ENCODE measurements around the gene TTC19. TPM values are rescaled to one million over a fixed set of nuclear protein-coding genes. Genes with fewer than 3 reads are reported as not detected.
"Not testable (repeated sequence)": the region's sequence is repeated elsewhere in the genome, so short reads cannot be mapped to it uniquely, and the experiment has no call there.

Gene TTC19
- total and polyA plus RNA-seq, 8 donors: 12.6 to 1,106 (median 54.0) TPM

GRCh38 chr17:16046966-16047365 lies 47.3 kb downstream of the TTC19 start:
- peaks cover 67 to 98% (median 91%) of the 10 kb centered on the region in 4 donors for H3K36me3 ChIP-seq
- 91 to 97% (median 97%) methylated on average over 3 of the region's 3 CpGs for WGBS, 5 donors
- H3K4me1 ChIP-seq: peaks cover 0 to 6% (median 0%) of the 10 kb centered on the region in 4 donors
- H3K27me3 ChIP-seq: no peaks in the 10 kb centered on the region
- no peak overlapping the region for H3K27ac ChIP-seq
- TF ChIP-seq EP300 (IDR thresholded peaks at IDR 0.05) (no peak), POLR2AphosphoS5 (IDR thresholded peaks at IDR 0.05) (no peak), POLR2A (IDR thresholded peaks at IDR 0.05) (no peak)
- TF ChIP-seq, protein P1, sequence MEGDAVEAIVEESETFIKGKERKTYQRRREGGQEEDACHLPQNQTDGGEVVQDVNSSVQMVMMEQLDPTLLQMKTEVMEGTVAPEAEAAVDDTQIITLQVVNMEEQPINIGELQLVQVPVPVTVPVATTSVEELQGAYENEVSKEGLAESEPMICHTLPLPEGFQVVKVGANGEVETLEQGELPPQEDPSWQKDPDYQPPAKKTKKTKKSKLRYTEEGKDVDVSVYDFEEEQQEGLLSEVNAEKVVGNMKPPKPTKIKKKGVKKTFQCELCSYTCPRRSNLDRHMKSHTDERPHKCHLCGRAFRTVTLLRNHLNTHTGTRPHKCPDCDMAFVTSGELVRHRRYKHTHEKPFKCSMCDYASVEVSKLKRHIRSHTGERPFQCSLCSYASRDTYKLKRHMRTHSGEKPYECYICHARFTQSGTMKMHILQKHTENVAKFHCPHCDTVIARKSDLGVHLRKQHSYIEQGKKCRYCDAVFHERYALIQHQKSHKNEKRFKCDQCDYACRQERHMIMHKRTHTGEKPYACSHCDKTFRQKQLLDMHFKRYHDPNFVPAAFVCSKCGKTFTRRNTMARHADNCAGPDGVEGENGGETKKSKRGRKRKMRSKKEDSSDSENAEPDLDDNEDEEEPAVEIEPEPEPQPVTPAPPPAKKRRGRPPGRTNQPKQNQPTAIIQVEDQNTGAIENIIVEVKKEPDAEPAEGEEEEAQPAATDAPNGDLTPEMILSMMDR (IDR thresholded peaks at IDR 0.05): no peak
- DNase-seq: no peak
- no peak overlapping the region for H3K4me3 ChIP-seq
- no peaks in the 10 kb centered on the region for H3K9me3 ChIP-seq
- intact Hi-C loops (cut with DNase I; ENCODE audit: low total_unique reads): no loop called here

DNA sequence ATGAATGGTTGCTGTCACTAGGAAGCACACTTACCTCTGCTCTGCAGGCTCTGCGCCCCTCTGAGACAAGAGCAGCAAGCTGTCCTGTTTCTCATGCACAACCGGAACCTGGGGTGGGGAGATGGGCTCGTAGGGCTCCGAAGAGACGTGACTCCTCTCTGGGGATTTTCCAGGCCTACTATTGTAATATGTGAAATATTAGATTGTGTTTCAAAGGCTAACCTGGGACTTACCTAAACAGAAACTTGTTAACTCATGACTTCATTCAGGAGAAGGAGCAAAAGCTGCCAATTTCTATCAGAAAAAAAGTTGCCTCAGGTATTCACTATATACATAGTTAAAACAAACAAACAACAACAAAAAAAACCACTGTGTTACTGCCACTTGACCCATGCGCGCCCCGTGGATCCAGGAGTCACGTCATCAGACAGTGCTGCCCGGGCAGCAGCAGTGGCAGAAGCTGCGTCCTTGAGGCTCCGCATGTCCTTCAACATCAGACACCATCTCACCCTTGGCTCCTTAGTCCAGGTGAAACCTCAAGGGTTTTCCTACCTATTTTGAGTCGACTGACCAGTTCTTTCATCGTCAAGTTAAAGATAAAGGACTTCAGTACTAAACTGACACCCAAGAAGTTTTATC lies 49.3 kb downstream of the TTC19 start:
- intact Hi-C loops (cut with DNase I; ENCODE audit: low total_unique reads): no loop called here
- 69 to 81% (median 74%) methylated on average over 14 of the region's 14 CpGs for WGBS, 5 donors
- Histone ChIP-seq H3K27ac (no peak overlapping the region), H3K27me3 (no peaks in the 10 kb centered on the region), H3K36me3 (peaks cover 55 to 96% (median 91%) of the 10 kb centered on the region in 4 donors), H3K4me1 (peaks cover 0 to 6% (median 0%) of the 10 kb centered on the region in 4 donors), H3K9me3 (no peaks in the 10 kb centered on the region), H3K4me3 (no peak overlapping the region)
- no peak for DNase-seq
- TF ChIP-seq POLR2AphosphoS5 (IDR thresholded peaks at IDR 0.05) (no peak), POLR2A (IDR thresholded peaks at IDR 0.05) (no peak), EP300 (IDR thresholded peaks at IDR 0.05) (no peak)
- TF ChIP-seq, protein P1 (IDR thresholded peaks at IDR 0.05): no peak

- 96 to 100% (median 99%) methylated on average over 6 of the region's 6 CpGs for WGBS, 5 donors
- no peak for DNase-seq
- peaks cover 0 to 6% (median 0%) of the 10 kb centered on the region in 4 donors for H3K4me1 ChIP-seq
- H3K27ac ChIP-seq: no peak overlapping the region
- TF ChIP-seq EP300 (IDR thresholded peaks at IDR 0.05) (no peak), POLR2AphosphoS5 (IDR thresholded peaks at IDR 0.05) (no peak), POLR2A (IDR thresholded peaks at IDR 0.05) (no peak)
- TF ChIP-seq, protein P1 (IDR thresholded peaks at IDR 0.05): no peak
- peaks cover 45 to 96% (median 91%) of the 10 kb centered on the region in 4 donors for H3K36me3 ChIP-seq
- no peaks in the 10 kb centered on the region for H3K27me3 ChIP-seq
- no peaks in the 10 kb centered on the region for H3K9me3 ChIP-seq
- H3K4me3 ChIP-seq: no peak overlapping the region
- intact Hi-C loops (cut with DNase I; ENCODE audit: low total_unique reads): no loop called here
Observed at GRCh38 chr17:16050844-16051243, 51.2 kb downstream of the TTC19 start.

DNA sequence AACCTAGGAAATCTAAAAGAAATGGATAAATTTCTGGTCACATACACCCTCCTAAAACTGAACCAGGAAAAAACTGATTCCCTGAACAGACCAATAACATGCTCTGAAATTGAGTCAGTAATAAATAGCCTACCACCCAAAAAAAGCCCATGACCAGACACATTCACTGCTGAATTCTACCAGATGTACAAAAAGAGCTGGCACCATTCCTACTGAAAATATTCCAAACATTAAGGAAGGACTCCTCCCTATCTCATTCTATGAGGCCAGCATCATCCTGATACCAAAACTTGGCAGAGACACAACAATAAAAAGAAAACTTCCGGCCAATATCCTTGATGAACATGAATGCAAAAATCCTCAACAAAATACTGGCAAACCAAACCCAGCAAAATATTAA lies 52.9 kb downstream of the TTC19 start:
- Histone ChIP-seq H3K27ac (no peak overlapping the region), H3K36me3 (peaks cover 48 to 97% (median 91%) of the 10 kb centered on the region in 4 donors), H3K27me3 (no peaks in the 10 kb centered on the region), H3K4me1 (peaks cover 0 to 6% (median 0%) of the 10 kb centered on the region in 4 donors), H3K4me3 (no peak overlapping the region), H3K9me3 (no peaks in the 10 kb centered on the region)
- intact Hi-C loops (cut with DNase I; ENCODE audit: low total_unique reads): no loop called here
- no peak for DNase-seq
- 79 to 87% (median 85%) methylated on average over 1 of the region's 1 CpG for WGBS, 5 donors
- TF ChIP-seq EP300 (IDR thresholded peaks at IDR 0.05): no peak
- no peak for TF ChIP-seq POLR2A (IDR thresholded peaks at IDR 0.05)
- TF ChIP-seq POLR2AphosphoS5 (IDR thresholded peaks at IDR 0.05): no peak
- TF ChIP-seq, protein P1 (IDR thresholded peaks at IDR 0.05): no peak

DNA sequence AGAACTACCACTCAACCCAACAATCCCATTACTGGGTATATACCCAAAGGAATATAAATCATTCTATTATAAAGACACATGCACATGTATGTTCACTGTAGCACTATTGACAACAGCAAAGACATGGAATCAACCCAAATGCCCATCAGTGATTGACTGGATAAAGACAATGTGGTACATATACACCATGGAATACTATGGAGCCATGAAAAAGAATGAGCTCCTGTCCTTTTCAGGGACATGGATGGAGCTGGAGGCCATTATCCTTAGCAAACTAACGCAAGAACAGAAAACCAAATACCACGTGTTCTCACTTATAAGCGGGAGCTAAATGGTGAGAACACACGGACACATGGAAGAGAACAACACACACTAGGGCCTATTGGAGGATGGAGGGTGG lies 55.5 kb downstream of the TTC19 start:
- intact Hi-C loops (cut with DNase I; ENCODE audit: low total_unique reads): not testable (repeated sequence)
- H3K36me3 ChIP-seq: peaks cover 40 to 97% (median 92%) of the 10 kb centered on the region in 4 donors

More for the DNA sequence above, 55.5 kb downstream of the TTC19 start:
- 70 to 85% (median 74%) methylated on average over 4 of the region's 4 CpGs for WGBS, 5 donors
- H3K27me3 ChIP-seq, H3K9me3 ChIP-seq, DNase-seq, H3K4me3 ChIP-seq, H3K4me1 ChIP-seq, H3K27ac ChIP-seq: not testable (repeated sequence)
